Vagina (tissue), 2 donors: ENCODE data around the gene ATP7B. TPM values are rescaled to one million over a fixed set of nuclear protein-coding genes. Genes with fewer than 3 reads are reported as not detected.

ENCODE experiments used
- DNase-seq, 2 donors: peaks; one replicate each; pipeline ENCODE4 v3.0.0-alpha.2; 2017; ENCODE audit errors: extremely low spot score in 2 of 2
- H3K27ac ChIP-seq: fragments of 200-600 bp; sonication (generic); one replicate; pipeline ENCODE4 v1.5.1; 2019
- H3K27me3 ChIP-seq: fragments of 200-600 bp; sonication (generic); one replicate; pipeline ENCODE4 v1.5.1; 2019
- H3K36me3 ChIP-seq, 2 donors: fragments of 200-600 bp; sonication (generic); one replicate each; pipeline ENCODE4 v1.5.1; 2017 to 2019
- H3K4me1 ChIP-seq: fragments of 200-600 bp; sonication (generic); one replicate; pipeline ENCODE4 v1.5.1; 2019
- H3K4me3 ChIP-seq, 2 donors: fragments of 200-600 bp; sonication (generic); 1 replicate in 1 of 2; 2 replicates in 1 of 2; pipeline ENCODE4 v1.5.1; 2016 to 2019
- H3K9me3 ChIP-seq: fragments of 200-600 bp; sonication (generic); one replicate; pipeline ENCODE4 v1.5.1; 2019
- CTCF ChIP-seq, 3 experiments: fragments of 450-650 bp in 2 of 3; fragments of 200-600 bp in 1 of 3; sonication (generic) in 1 of 3; IDR thresholded peaks; one replicate each; pipeline ENCODE4 v1.5.1; 2017 to 2019; ENCODE audit warnings: antibody characterized with exemption in 3 of 3, mild to moderate bottlenecking in 2 of 3, moderate library complexity in 2 of 3
- POLR2A ChIP-seq, 2 donors: fragments of 450-650 bp; IDR thresholded peaks; one replicate each; pipeline ENCODE4 v1.6.1; 2017; ENCODE audit warnings: antibody characterized with exemption in 2 of 2, mild to moderate bottlenecking in 2 of 2, moderate library complexity in 2 of 2
- POLR2AphosphoS5 ChIP-seq, 2 donors: sonication (generic); formaldehyde crosslinking; IDR thresholded peaks; one replicate each; pipeline ENCODE4 v1.9.0; 2017; ENCODE audit warnings: antibody characterized with exemption in 2 of 2, mild to moderate bottlenecking in 2 of 2, low read depth in 1 of 2; ENCODE audit not compliant: insufficient read depth in 1 of 2
- intact Hi-C: fragments of 100-400 bp; cut with DNase I; formaldehyde crosslinking; loops from one replicate; pipeline ENCODE4 v1.15.1; 2023
- total RNA-seq: library from RNA; depleted of rRNA; stranded (reverse); fragments of >200 nt; gene quantifications from one replicate; pipeline ENCODE4 v1.2.3, GENCODE V29; 2016

Gene ATP7B
- total RNA-seq, 1 donor from 2014 or later: 2.5 TPM

DNA sequence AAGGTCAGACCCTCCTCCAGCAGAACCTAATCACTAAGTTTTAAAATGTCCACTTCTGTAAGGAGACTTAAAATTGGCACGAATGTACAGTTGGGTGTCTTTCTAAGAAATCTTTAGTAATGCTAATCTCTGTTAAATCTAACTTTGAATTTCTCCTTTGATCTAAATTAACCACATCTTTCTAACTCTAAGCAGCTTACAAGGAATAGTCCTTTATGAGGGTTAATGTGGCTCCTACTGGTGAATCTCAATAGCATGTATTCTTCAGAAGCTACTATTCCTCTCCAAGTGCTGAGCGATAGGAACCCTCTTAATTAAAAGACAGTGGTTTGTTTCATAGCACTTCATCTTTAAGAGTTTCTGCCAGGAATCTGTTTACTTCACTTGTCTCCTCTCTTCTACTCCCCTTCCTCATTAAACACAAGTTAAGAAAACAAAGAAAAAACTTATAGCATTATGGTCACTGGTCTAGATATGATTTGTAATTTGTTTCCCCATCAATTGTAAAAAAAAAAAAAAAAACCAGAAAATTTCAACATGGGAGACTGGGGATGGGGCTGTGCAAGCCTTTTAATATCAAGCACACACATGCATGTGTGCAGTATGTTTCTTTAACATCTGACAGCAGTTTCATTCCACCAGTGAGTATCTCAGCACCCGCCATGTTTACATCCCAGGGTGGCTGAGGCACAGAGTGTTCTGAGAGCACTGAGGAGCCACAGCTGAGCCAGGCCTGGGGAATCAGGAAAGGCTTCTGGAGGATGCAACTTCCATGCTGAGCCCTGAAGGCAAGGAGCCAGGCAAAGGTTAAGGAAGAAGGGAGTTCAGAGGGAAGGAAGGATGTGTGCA is 57.7 kb downstream of the ATP7B start:
- no peak overlapping the region for H3K4me3 ChIP-seq
- no peaks in the 10 kb centered on the region for H3K27me3 ChIP-seq
- TF ChIP-seq POLR2AphosphoS5 (IDR thresholded peaks at IDR 0.05; ENCODE audit: insufficient read depth in 1 of 2, low read depth in 1 of 2) (no peak), POLR2A (IDR thresholded peaks at IDR 0.05) (no peak), CTCF (IDR thresholded peaks at IDR 0.05) (no peak)
- H3K27ac ChIP-seq: no peak overlapping the region
- DNase-seq: no peak
- H3K36me3 ChIP-seq: no peaks in the 10 kb centered on the region
- no peaks in the 10 kb centered on the region for H3K4me1 ChIP-seq
- no peaks in the 10 kb centered on the region for H3K9me3 ChIP-seq
- intact Hi-C loops: no loop called here

- H3K27me3 ChIP-seq: no peaks in the 10 kb centered on the region
- no peak for DNase-seq
- intact Hi-C loops: no loop called here
- H3K4me1 ChIP-seq: no peaks in the 10 kb centered on the region
- H3K4me3 ChIP-seq: no peak overlapping the region
- H3K27ac ChIP-seq: no peak overlapping the region
- H3K36me3 ChIP-seq: no peaks in the 10 kb centered on the region
- H3K9me3 ChIP-seq: no peaks in the 10 kb centered on the region
- TF ChIP-seq POLR2AphosphoS5 (IDR thresholded peaks at IDR 0.05; ENCODE audit: insufficient read depth in 1 of 2, low read depth in 1 of 2): no peak
- no peak for TF ChIP-seq POLR2A (IDR thresholded peaks at IDR 0.05)
- no peak for TF ChIP-seq CTCF (IDR thresholded peaks at IDR 0.05)
These were observed 60.5 kb downstream of the ATP7B start for GRCh38 chr13:51950722-51951121.

- no peak for DNase-seq
- Histone ChIP-seq H3K4me1 (no peaks in the 10 kb centered on the region), H3K4me3 (no peak overlapping the region), H3K9me3 (no peaks in the 10 kb centered on the region), H3K36me3 (no peaks in the 10 kb centered on the region), H3K27me3 (no peaks in the 10 kb centered on the region), H3K27ac (no peak overlapping the region)
- intact Hi-C loops: no loop called here
- no peak for TF ChIP-seq POLR2A (IDR thresholded peaks at IDR 0.05)
- no peak for TF ChIP-seq CTCF (IDR thresholded peaks at IDR 0.05)
- TF ChIP-seq POLR2AphosphoS5 (IDR thresholded peaks at IDR 0.05; ENCODE audit: insufficient read depth in 1 of 2, low read depth in 1 of 2): no peak
These were observed 65.0 kb downstream of the ATP7B start for GRCh38 chr13:51946163-51946669.

GRCh38 chr13:51945149-51945548 is 66.1 kb downstream of the ATP7B start:
- intact Hi-C loops: no loop called here
- H3K36me3 ChIP-seq: no peaks in the 10 kb centered on the region
- DNase-seq: no peak

More at GRCh38 chr13:51945149-51945548, 66.1 kb downstream of the ATP7B start:
- Histone ChIP-seq H3K27ac (no peak overlapping the region), H3K4me1 (no peaks in the 10 kb centered on the region), H3K4me3 (no peak overlapping the region), H3K9me3 (no peaks in the 10 kb centered on the region), H3K27me3 (no peaks in the 10 kb centered on the region)
- TF ChIP-seq CTCF (IDR thresholded peaks at IDR 0.05) (no peak), POLR2A (IDR thresholded peaks at IDR 0.05) (no peak), POLR2AphosphoS5 (IDR thresholded peaks at IDR 0.05; ENCODE audit: insufficient read depth in 1 of 2, low read depth in 1 of 2) (no peak)
